Liver (tissue), 3 donors: ENCODE results near the gene SLC12A6.

Source experiments
- EGR1 ChIP-seq, 2 donors: IDR thresholded peaks; 2 replicates each; pipeline ENCODE4 v1.6.1; 2016 to 2018; ENCODE audit warnings: antibody characterized with exemption in 2 of 2, low read depth in 2 of 2
- JUND ChIP-seq, 2 donors: IDR thresholded peaks; 2 replicates each; pipeline ENCODE4 v1.6.1; 2016; ENCODE audit warnings: antibody characterized with exemption in 2 of 2
- TF ChIP-seq, protein P1 (sequence below): fragments of 150-350 bp; IDR thresholded peaks from 2 replicates; pipeline ENCODE4 v1.5.1; 2017; ENCODE audit warnings: improper control_type of control experiment, low read depth, low read length; ENCODE audit not compliant: missing input control
- TF ChIP-seq, protein P2 (sequence below): IDR thresholded peaks from 2 replicates; pipeline ENCODE4 v1.6.1; 2016; ENCODE audit warnings: antibody characterized with exemption
- TF ChIP-seq, protein P3 (sequence below): IDR thresholded peaks from 2 replicates; pipeline ENCODE4 v1.6.1; 2016; ENCODE audit warnings: antibody characterized with exemption, mild to moderate bottlenecking
- donor health status: healthy.
- donor health status: healthy.

DNA sequence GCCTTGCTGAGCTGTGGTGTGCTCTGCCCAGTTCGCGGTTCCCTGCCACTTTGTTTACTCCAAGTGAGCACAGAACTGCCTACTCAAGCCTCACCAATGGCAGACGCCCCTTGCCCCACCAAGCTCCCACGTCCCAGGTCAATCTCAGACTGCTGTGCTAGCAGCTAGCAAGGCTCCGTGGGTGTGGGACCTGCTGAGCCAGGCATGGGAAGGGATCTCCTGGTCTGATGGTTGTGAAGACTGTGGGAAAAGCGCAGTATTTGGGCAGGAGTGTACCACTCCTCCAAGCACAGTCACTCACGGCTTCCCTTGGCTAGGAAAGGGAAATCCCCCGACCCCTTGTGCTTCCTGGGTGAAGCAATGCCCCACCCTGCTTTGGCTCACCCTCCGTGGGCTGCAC is 45.0 kb downstream of the SLC12A6 start:
- TF ChIP-seq, protein P1, sequence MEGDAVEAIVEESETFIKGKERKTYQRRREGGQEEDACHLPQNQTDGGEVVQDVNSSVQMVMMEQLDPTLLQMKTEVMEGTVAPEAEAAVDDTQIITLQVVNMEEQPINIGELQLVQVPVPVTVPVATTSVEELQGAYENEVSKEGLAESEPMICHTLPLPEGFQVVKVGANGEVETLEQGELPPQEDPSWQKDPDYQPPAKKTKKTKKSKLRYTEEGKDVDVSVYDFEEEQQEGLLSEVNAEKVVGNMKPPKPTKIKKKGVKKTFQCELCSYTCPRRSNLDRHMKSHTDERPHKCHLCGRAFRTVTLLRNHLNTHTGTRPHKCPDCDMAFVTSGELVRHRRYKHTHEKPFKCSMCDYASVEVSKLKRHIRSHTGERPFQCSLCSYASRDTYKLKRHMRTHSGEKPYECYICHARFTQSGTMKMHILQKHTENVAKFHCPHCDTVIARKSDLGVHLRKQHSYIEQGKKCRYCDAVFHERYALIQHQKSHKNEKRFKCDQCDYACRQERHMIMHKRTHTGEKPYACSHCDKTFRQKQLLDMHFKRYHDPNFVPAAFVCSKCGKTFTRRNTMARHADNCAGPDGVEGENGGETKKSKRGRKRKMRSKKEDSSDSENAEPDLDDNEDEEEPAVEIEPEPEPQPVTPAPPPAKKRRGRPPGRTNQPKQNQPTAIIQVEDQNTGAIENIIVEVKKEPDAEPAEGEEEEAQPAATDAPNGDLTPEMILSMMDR = no peak
- no peak for TF ChIP-seq JUND (IDR thresholded peaks at IDR 0.05)
- TF ChIP-seq, protein P2, sequence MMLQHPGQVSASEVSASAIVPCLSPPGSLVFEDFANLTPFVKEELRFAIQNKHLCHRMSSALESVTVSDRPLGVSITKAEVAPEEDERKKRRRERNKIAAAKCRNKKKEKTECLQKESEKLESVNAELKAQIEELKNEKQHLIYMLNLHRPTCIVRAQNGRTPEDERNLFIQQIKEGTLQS = no peak
- TF ChIP-seq, protein P3, sequence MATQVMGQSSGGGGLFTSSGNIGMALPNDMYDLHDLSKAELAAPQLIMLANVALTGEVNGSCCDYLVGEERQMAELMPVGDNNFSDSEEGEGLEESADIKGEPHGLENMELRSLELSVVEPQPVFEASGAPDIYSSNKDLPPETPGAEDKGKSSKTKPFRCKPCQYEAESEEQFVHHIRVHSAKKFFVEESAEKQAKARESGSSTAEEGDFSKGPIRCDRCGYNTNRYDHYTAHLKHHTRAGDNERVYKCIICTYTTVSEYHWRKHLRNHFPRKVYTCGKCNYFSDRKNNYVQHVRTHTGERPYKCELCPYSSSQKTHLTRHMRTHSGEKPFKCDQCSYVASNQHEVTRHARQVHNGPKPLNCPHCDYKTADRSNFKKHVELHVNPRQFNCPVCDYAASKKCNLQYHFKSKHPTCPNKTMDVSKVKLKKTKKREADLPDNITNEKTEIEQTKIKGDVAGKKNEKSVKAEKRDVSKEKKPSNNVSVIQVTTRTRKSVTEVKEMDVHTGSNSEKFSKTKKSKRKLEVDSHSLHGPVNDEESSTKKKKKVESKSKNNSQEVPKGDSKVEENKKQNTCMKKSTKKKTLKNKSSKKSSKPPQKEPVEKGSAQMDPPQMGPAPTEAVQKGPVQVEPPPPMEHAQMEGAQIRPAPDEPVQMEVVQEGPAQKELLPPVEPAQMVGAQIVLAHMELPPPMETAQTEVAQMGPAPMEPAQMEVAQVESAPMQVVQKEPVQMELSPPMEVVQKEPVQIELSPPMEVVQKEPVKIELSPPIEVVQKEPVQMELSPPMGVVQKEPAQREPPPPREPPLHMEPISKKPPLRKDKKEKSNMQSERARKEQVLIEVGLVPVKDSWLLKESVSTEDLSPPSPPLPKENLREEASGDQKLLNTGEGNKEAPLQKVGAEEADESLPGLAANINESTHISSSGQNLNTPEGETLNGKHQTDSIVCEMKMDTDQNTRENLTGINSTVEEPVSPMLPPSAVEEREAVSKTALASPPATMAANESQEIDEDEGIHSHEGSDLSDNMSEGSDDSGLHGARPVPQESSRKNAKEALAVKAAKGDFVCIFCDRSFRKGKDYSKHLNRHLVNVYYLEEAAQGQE = no peak
- no peak for TF ChIP-seq EGR1 (IDR thresholded peaks at IDR 0.05; ENCODE audit: low read depth in 2 of 2)
